HEK293 (cell line): Measurements from ENCODE around the gene NUMA1.
A peak's percentile ranks its signal among the peaks of the same experiment; 100 is the strongest.

Experiments
- BCL6B ChIP-seq: fragments of 450-650 bp; formaldehyde crosslinking; IDR thresholded peaks from 2 replicates; pipeline ENCODE4 v1.5.1; 2017; ENCODE audit warnings: missing biosample characterization, missing genetic modification characterization
- INSM2 ChIP-seq: fragments of 450-650 bp; formaldehyde crosslinking; IDR thresholded peaks from 2 replicates; pipeline ENCODE4 v1.5.1; 2016; ENCODE audit warnings: missing biosample characterization, missing genetic modification characterization
- OSR2 ChIP-seq: fragments of 450-650 bp; formaldehyde crosslinking; IDR thresholded peaks from 2 replicates; pipeline ENCODE4 v1.5.1; 2016; ENCODE audit warnings: missing biosample characterization, missing genetic modification characterization
- PBX3 ChIP-seq: sonication (generic); formaldehyde crosslinking; IDR thresholded peaks from 2 replicates; pipeline ENCODE4 v1.8.1; 2022; ENCODE audit warnings: mild to moderate bottlenecking, moderate library complexity, missing genetic modification reagents
- PRDM4 ChIP-seq: fragments of 450-650 bp; formaldehyde crosslinking; IDR thresholded peaks from 2 replicates; pipeline ENCODE4 v1.5.1; 2017; ENCODE audit warnings: missing biosample characterization, missing genetic modification characterization
- YY1 ChIP-seq: fragments of 450-650 bp; formaldehyde crosslinking; IDR thresholded peaks from 2 replicates; pipeline ENCODE4 v1.5.1; 2018; ENCODE audit warnings: missing biosample characterization, missing genetic modification characterization
- ZBTB1 ChIP-seq: fragments of 450-650 bp; formaldehyde crosslinking; IDR thresholded peaks from 2 replicates; pipeline ENCODE4 v1.5.1; 2016; ENCODE audit warnings: missing biosample characterization, missing genetic modification characterization
- ZBTB8A ChIP-seq: fragments of 450-650 bp; formaldehyde crosslinking; IDR thresholded peaks from 2 replicates; pipeline ENCODE4 v1.5.1; 2016; ENCODE audit warnings: missing biosample characterization, missing genetic modification characterization
- ZFP69B ChIP-seq: fragments of 450-650 bp; formaldehyde crosslinking; IDR thresholded peaks from 2 replicates; pipeline ENCODE4 v1.5.1; 2016; ENCODE audit warnings: missing biosample characterization, missing genetic modification characterization
- ZNF10 ChIP-seq: fragments of 450-650 bp; formaldehyde crosslinking; IDR thresholded peaks from 2 replicates; pipeline ENCODE4 v1.5.1; 2017; ENCODE audit warnings: missing biosample characterization, missing genetic modification characterization
- ZNF148 ChIP-seq: fragments of 450-650 bp; formaldehyde crosslinking; IDR thresholded peaks from 2 replicates; pipeline ENCODE4 v1.5.0; 2017; ENCODE audit warnings: missing biosample characterization, missing genetic modification characterization, borderline replicate concordance
- ZNF214 ChIP-seq: fragments of 450-650 bp; formaldehyde crosslinking; IDR thresholded peaks from 2 replicates; pipeline ENCODE4 v1.5.1; 2017; ENCODE audit warnings: missing biosample characterization, mild to moderate bottlenecking, missing genetic modification characterization, borderline replicate concordance
- ZNF239 ChIP-seq: fragments of 450-650 bp; formaldehyde crosslinking; IDR thresholded peaks from 2 replicates; pipeline ENCODE4 v1.5.1; 2016; ENCODE audit warnings: missing biosample characterization, missing genetic modification characterization
- ZNF335 ChIP-seq: fragments of 450-650 bp; formaldehyde crosslinking; conservative IDR thresholded peaks from 2 replicates; pipeline ENCODE4 v1.5.1; 2016; ENCODE audit warnings: missing biosample characterization, missing genetic modification characterization
- ZNF354C ChIP-seq: fragments of 450-650 bp; formaldehyde crosslinking; IDR thresholded peaks from 2 replicates; pipeline ENCODE4 v1.5.1; 2016; ENCODE audit warnings: missing biosample characterization, missing genetic modification characterization, low read depth, borderline replicate concordance
- ZNF398 ChIP-seq: fragments of 450-650 bp; formaldehyde crosslinking; IDR thresholded peaks from 2 replicates; pipeline ENCODE4 v1.5.1; 2017; ENCODE audit warnings: missing biosample characterization, missing genetic modification characterization
- ZNF416 ChIP-seq: fragments of 450-650 bp; formaldehyde crosslinking; IDR thresholded peaks from 2 replicates; pipeline ENCODE4 v1.5.1; 2016; ENCODE audit warnings: missing biosample characterization, missing genetic modification characterization
- ZNF530 ChIP-seq: fragments of 450-650 bp; formaldehyde crosslinking; IDR thresholded peaks from 2 replicates; pipeline ENCODE4 v1.5.1; 2016; ENCODE audit warnings: low read depth, missing biosample characterization, missing genetic modification characterization
- ZNF645 ChIP-seq: fragments of 450-650 bp; formaldehyde crosslinking; IDR thresholded peaks from 2 replicates; pipeline ENCODE4; 2016; ENCODE audit warnings: missing biosample characterization, missing genetic modification characterization
- ZNF692 ChIP-seq: fragments of 450-650 bp; formaldehyde crosslinking; IDR thresholded peaks from 2 replicates; pipeline ENCODE4 v1.5.1; 2016; ENCODE audit warnings: missing biosample characterization, missing genetic modification characterization
- ZNF76 ChIP-seq: fragments of 450-650 bp; formaldehyde crosslinking; IDR thresholded peaks from 2 replicates; pipeline ENCODE4; 2016; ENCODE audit warnings: low read depth, missing biosample characterization, missing genetic modification characterization, borderline replicate concordance
- ZSCAN16 ChIP-seq: fragments of 450-650 bp; formaldehyde crosslinking; IDR thresholded peaks from 2 replicates; pipeline ENCODE4 v1.5.1; 2016; ENCODE audit warnings: missing biosample characterization, missing genetic modification characterization

The NUMA1 gene

GRCh38 chr11:72040491-72041363, 39.6 kb downstream of the NUMA1 start (continued):
- TF ChIP-seq ZNF645 (tag by site-specific recombination) (no peak), BCL6B (tag by site-specific recombination) (no peak), ZNF10 (tag by site-specific recombination) (no peak), ZNF530 (tag by site-specific recombination) (no peak), ZNF398 (peak; percentile 99), ZNF692 (tag by site-specific recombination) (peak; percentile 97), ZNF354C (tag by site-specific recombination) (no peak), PBX3 (no peak), ZSCAN16 (tag by site-specific recombination) (peak; percentile 44; the same call in 1 of the 2 replicates), ZBTB1 (tag by site-specific recombination) (no peak), ZNF148 (no peak), ZNF214 (tag by site-specific recombination) (no peak), PRDM4 (tag by site-specific recombination) (no peak), ZNF335 (tag by site-specific recombination) (no peak), ZNF239 (tag by site-specific recombination) (no peak), OSR2 (tag by site-specific recombination) (peak; percentile 46; the same call in 1 of the 2 replicates), ZNF416 (tag by site-specific recombination) (no peak), INSM2 (tag by site-specific recombination) (no peak), ZBTB8A (tag by site-specific recombination) (0 out of 2 replicates have a peak, but pooled peaks have one; percentile 28), YY1 (tag by site-specific recombination) (no peak), ZNF76 (tag by site-specific recombination) (no peak), ZFP69B (tag by site-specific recombination) (peak; percentile 96)
